Testis (tissue), 2 donors: ENCODE results near the gene ELF5.

ENCODE experiments used
- POLR2A ChIP-seq: fragments of 450-650 bp; IDR thresholded peaks from one replicate; pipeline ENCODE4 v1.6.1; 2017; ENCODE audit warnings: antibody characterized with exemption, mild to moderate bottlenecking, moderate library complexity
- TF ChIP-seq, protein P1 (sequence below), 3 experiments: fragments of 450-650 bp in 2 of 3; fragments of 200-600 bp in 1 of 3; sonication (generic) in 1 of 3; IDR thresholded peaks; one replicate each; pipeline ENCODE4 v1.5.1; 2016 to 2019; ENCODE audit warnings: antibody characterized with exemption in 3 of 3, mild to moderate bottlenecking in 2 of 3, moderate library complexity in 1 of 3

GRCh38 chr11:34546511-34547209, 33.1 kb upstream of the ELF5 start:
- no peak for TF ChIP-seq POLR2A
- TF ChIP-seq, protein P1, sequence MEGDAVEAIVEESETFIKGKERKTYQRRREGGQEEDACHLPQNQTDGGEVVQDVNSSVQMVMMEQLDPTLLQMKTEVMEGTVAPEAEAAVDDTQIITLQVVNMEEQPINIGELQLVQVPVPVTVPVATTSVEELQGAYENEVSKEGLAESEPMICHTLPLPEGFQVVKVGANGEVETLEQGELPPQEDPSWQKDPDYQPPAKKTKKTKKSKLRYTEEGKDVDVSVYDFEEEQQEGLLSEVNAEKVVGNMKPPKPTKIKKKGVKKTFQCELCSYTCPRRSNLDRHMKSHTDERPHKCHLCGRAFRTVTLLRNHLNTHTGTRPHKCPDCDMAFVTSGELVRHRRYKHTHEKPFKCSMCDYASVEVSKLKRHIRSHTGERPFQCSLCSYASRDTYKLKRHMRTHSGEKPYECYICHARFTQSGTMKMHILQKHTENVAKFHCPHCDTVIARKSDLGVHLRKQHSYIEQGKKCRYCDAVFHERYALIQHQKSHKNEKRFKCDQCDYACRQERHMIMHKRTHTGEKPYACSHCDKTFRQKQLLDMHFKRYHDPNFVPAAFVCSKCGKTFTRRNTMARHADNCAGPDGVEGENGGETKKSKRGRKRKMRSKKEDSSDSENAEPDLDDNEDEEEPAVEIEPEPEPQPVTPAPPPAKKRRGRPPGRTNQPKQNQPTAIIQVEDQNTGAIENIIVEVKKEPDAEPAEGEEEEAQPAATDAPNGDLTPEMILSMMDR (IDR thresholded peaks at IDR 0.05), result no peak
